ENCODE results near the gene AEBP2.
"Not testable (repeated sequence)": the region's sequence is repeated elsewhere in the genome, so short reads cannot be mapped to it uniquely, and the experiment has no call there.

The AEBP2 gene

GRCh38 chr12:19518209-19518608, 78.9 kb downstream of the AEBP2 start:
- no peak for DNase-seq

- DNase-seq = no peak
These were observed 81.5 kb downstream of the AEBP2 start for GRCh38 chr12:19520646-19521415.

- DNase-seq = no peak
These were observed 86.0 kb downstream of the AEBP2 start for GRCh38 chr12:19525274-19525673.

DNA sequence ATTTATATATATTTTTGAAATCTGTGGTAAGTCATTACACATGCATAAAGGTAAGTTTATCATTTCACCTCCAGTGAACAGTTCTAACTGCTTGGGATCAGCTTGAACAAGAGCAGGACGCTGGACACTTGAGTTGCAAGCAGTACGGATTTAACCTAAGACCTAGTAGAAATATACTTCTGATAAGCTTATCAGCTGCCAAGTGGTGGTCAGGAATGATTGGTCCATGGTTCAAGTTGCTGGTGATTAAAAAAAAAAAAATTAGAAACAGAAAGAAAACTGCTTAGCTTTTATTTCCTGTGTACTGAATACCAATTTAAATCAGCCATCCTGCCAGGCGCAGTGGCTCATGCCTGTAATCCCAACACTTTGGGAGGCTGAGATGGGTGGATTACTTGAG, 88.6 kb downstream of the AEBP2 start:
- no peak for DNase-seq

DNA sequence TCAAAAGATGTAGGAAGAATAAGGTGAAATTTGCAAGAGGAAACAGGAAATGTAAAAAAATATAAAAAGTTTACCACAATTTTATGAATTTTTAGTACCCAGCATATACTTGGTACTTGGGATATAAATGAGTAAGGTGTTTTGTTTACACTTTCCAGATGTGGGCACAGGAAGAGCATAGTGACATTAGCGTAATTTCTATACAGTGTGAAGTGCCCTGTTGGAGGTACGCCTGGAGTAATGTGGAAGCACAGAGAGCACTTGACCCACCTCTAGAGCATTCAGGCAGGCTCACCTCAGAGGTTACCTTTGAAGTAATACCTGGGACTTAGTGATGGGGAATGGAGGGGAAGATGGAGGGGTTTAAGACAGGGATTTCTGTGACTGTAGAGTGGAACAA, 89.5 kb downstream of the AEBP2 start:
- no peak for DNase-seq

GRCh38 chr12:19529951-19530636, 90.8 kb downstream of the AEBP2 start:
- peak; percentile 54 for DNase-seq

DNA sequence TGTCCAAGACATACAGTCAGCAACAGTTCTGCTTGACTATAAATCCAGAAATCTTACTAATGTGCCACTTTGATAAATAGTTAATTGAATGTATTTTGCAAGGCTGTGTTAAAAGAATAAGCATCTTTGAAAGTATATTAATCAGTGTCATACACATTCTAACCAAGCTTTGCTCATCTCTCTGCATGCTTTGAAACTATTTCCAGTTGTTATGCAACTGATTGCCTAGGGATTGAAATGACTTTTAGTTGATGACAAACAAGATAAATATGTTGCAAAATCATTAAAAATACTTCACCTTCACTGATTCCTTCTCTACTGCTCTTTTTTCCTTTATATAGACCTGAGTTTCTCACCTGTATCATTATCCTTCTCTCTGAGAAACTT, 91.3 kb downstream of the AEBP2 start:
- peak; percentile 60 for DNase-seq

- DNase-seq = no peak
These were observed 94.3 kb downstream of the AEBP2 start for GRCh38 chr12:19533567-19533966.

GRCh38 chr12:19539071-19539470, 99.8 kb downstream of the AEBP2 start:
- no peak for DNase-seq

- no peak for DNase-seq
These were observed 100.5 kb downstream of the AEBP2 start for GRCh38 chr12:19539836-19540235.

DNA sequence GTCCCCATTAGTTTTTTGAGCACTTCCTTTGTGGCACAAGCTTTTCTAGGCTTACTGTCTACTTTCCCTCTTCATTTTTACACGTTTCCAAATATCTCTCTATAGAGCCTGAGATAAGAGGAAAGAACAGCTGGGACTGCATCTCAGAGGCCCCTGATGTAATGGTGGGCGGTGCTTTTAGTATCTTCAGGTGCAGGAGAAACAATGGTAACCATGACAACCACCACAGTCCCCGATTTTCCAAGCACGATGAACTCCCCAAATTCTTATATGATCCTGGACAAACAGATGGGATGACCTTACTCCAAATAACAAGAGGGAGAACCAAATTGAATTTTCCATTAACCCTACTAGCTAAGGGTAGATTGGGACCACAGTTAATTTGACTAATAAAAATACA, 103.3 kb downstream of the AEBP2 start:
- DNase-seq = no peak

DNA sequence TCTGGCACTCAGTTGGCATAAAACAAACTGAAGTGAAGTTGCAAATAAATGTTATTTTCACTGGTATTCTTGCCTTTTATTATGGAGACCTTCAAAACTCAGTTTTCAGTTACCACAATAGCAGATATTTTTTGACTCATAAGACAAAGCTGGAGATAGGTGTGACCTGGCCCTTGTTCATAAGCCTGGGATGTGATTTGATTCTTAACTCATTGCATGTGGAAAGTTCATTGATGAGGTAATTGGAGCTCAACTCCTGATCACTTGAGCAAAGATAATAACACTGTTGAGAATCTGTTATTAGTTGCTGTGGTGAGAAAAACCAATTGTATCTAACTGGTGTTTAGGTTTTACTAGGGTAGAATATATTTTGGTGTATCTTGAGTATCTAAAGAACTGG, 105.1 kb downstream of the AEBP2 start:
- DNase-seq = no peak

DNA sequence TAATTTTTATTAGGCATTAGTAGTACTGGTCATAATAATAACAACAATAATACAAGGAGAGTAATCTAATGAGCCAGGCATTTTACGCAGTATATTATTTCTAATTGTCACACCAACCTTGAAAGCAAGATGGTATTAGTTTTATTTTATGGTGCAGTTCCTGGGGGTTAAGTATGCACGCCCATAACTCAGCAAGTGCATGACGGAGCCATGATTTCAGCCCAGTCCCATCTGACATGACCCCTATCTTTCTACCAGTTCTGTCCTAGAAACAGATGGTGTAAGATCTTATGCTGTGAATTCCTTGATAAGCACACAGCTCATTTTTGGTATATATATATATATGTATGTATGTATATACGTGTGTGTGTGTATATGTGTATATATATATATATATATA, 106.0 kb downstream of the AEBP2 start:
- DNase-seq = no peak

DNA sequence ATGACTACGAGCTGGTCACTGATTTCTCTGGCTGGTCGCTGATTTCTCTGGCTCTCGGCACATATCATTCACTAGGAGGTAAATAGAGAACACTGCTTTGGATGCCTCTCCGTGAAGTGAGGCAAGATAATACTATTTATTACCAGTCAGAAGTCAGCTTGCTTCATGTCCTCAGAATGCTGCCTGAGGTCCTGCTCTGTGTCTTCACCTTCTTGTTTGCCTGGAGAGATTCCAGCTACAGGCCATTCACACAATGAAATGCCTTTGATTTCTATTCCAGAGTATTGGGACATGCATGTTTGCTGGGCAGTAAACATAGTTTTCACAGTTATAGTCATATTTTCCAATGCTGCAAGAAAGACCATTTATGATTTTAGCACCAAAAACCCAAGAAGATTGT, 106.7 kb downstream of the AEBP2 start:
- DNase-seq = peak; percentile 42

DNA sequence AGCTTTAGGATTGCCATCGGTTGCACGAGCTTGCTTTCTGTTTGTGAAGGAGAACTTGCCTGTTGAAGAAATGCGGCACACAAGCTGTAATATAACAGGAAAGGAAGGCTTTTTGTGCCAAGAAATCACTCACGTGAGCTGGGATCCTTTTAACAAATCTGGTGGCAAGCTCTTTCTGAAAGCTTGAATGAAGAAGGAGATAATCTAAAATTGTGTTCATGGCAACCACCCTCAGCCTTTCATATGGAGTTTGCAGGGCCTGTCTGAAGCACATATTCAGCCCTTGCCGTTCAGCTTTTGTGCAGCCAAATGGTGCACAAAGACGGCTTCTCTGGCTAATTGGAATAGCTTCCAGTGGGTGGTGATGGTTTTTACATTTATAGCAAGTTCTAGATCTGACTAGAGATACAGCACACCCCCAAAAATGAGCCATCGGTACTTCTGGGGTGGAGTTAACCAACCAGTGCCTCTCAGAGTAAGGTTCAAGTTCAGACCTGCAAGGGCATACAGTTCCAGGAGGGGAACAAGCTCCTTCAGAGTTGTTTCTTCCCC, 107.4 kb downstream of the AEBP2 start:
- peak; percentile 39 for DNase-seq

GRCh38 chr12:19547271-19547671, 108.0 kb downstream of the AEBP2 start:
- peak; percentile 42 for DNase-seq

DNA sequence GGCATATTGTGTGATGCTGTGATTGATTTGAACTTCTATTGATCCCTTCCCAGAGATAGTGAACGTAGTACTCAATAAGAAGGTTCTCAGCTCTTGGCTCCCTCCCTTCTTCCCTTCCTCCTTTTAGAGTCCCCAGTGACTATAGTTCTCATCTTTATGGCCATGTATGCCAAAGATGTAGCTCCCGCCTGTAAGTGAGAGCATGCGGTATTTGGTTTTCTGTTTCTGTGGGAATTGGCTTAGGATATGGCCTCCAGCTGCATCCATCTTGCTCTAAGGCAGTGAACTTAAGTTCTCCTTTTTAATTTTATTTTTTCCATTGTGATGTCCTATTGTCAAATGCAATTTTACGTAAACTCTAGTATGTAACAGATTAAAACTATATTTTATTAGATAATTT, 109.5 kb downstream of the AEBP2 start:
- no peak for DNase-seq

DNA sequence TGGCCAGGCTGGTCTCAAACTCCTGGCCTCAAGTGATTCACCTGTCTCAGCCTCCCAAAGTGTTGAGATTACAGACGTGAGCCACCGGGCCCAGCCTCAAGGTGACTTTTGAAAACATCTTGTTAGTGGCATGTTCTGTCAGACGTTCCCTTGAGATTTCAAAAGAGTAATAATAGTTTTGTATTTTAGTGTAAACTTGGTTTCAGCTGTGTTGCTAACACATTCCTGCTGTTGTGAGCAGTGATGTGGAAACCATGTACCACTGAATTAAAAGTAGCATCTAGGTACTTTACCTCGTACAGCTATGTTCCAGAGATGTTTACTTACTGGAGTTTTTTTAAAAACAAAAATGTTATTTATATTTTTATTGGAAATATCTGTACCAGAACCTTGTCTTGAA, 111.3 kb downstream of the AEBP2 start:
- DNase-seq = no peak

DNA sequence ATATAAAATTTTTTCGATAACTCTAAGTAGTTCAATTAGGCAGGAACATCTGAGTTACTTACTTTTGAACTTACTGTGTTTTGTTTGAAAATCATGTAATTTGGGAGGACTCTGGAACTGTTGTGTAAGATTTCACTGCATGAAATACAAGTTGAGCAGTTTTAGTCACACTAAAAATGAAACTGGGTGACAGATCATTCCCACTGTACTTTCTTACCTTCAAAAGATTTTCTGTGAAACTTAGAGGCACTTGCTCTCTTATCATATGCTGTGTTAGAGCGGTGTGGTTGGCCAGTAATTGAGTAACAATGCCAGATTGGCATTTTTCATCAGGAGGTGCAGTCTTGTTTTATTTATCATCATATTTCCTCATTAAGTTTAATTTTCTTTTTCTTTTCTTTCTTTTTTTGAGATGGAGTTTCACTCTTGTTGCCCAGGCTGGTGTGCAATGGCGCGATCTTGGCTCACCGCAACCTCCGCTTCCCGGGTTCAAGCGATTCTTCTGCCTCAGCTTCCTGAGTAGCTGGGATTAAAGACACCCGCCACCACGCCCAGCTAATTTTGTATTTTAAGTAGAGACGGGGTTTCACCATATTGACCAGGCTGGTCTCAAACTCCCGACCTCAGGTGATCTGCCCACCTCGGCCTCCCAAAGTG, 113.3 kb downstream of the AEBP2 start:
- DNase-seq = not testable (repeated sequence)

- DNase-seq = peak; percentile 27
These were observed 113.9 kb downstream of the AEBP2 start for GRCh38 chr12:19553175-19553574.

DNA sequence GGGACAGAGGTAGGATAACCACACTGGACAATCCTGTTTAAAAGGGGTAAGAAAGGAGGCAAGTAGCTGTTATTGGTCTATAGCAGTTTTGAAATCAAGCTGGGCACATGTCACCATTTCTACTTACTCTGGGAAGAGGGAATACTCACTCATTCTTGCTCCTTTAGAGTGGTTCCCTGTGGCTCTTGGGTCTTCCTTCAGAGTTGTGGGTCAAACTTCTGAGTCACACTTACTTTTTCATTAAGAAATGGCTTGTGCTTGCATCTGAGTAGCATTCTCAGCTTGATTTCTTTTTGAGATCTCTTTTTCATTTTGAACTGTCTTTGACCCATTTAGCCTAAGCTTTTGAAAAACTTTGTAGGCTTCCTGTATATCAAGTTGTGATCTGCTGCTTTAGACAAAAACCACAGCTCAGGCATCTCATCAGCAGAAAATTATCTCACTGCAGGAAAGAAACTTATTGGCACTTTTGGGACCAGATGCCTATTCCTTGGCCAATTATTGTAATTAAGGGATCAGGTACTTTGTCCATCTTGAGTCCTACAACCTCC, 122.2 kb downstream of the AEBP2 start:
- DNase-seq = no peak
